ENCODE results near the gene PARD3B.

PARD3B gene

GRCh38 chr2:204840504-204840903 lies 295.2 kb downstream of the PARD3B start:
- no peak for DNase-seq (ENCODE audit: low spot score)

GRCh38 chr2:204842068-204842467 lies 296.8 kb downstream of the PARD3B start:
- DNase-seq (ENCODE audit: low spot score) = no peak

- no peak for DNase-seq (ENCODE audit: low spot score)
Observed at GRCh38 chr2:204842661-204843485, 297.6 kb downstream of the PARD3B start.

GRCh38 chr2:204846471-204846870 lies 301.2 kb downstream of the PARD3B start:
- no peak for DNase-seq (ENCODE audit: low spot score)

- no peak for DNase-seq (ENCODE audit: low spot score)
Observed at GRCh38 chr2:204849892-204850291, 304.6 kb downstream of the PARD3B start.

- DNase-seq (ENCODE audit: low spot score) = no peak
Observed at GRCh38 chr2:204850581-204850980, 305.3 kb downstream of the PARD3B start.

GRCh38 chr2:204853905-204854304 lies 308.6 kb downstream of the PARD3B start:
- DNase-seq (ENCODE audit: low spot score) = no peak

- no peak for DNase-seq (ENCODE audit: low spot score)
Observed at GRCh38 chr2:204860274-204860673, 315.0 kb downstream of the PARD3B start.

GRCh38 chr2:204862809-204863208 lies 317.5 kb downstream of the PARD3B start:
- DNase-seq (ENCODE audit: low spot score) = no peak

GRCh38 chr2:204863336-204863735 lies 318.1 kb downstream of the PARD3B start:
- DNase-seq (ENCODE audit: low spot score) = no peak

GRCh38 chr2:204869132-204869823 lies 324.0 kb downstream of the PARD3B start:
- no peak for DNase-seq (ENCODE audit: low spot score)

- no peak for DNase-seq (ENCODE audit: low spot score)
Observed at GRCh38 chr2:204870053-204870452, 324.8 kb downstream of the PARD3B start.

- DNase-seq (ENCODE audit: low spot score) = peak; percentile 40
Observed at GRCh38 chr2:204871231-204871953, 326.1 kb downstream of the PARD3B start.

- DNase-seq (ENCODE audit: low spot score) = no peak
Observed at GRCh38 chr2:204876311-204876710, 331.0 kb downstream of the PARD3B start.

GRCh38 chr2:204877691-204878090 lies 332.4 kb downstream of the PARD3B start:
- DNase-seq (ENCODE audit: low spot score) = no peak

GRCh38 chr2:204880928-204881327 lies 335.7 kb downstream of the PARD3B start:
- no peak for DNase-seq (ENCODE audit: low spot score)

GRCh38 chr2:204881655-204882054 lies 336.4 kb downstream of the PARD3B start:
- no peak for DNase-seq (ENCODE audit: low spot score)

- no peak for DNase-seq (ENCODE audit: low spot score)
Observed at GRCh38 chr2:204885747-204886146, 340.5 kb downstream of the PARD3B start.

- no peak for DNase-seq (ENCODE audit: low spot score)
Observed at GRCh38 chr2:204886713-204887112, 341.4 kb downstream of the PARD3B start.

- DNase-seq (ENCODE audit: low spot score) = peak; percentile 5
Observed at GRCh38 chr2:204888222-204888621, 342.9 kb downstream of the PARD3B start.

- DNase-seq (ENCODE audit: low spot score) = no peak
Observed at GRCh38 chr2:204890680-204891079, 345.4 kb downstream of the PARD3B start.

GRCh38 chr2:204891739-204892138 lies 346.5 kb downstream of the PARD3B start:
- DNase-seq (ENCODE audit: low spot score) = no peak
